Measurements from ENCODE around the gene DHDH. TPM values are rescaled to one million over a fixed set of nuclear protein-coding genes. Genes with fewer than 3 reads are reported as not detected.

The DHDH gene
- total RNA-seq, 6 donors from 2014 or later, result 1.9 to 6.3 (median 2.8) TPM

- DNase-seq (no peak), ATAC-seq (ENCODE audit: low FRiP score in 2 of 2) (no peak)
- TF ChIP-seq POLR2AphosphoS5 (IDR thresholded peaks at IDR 0.05), result no peak
- TF ChIP-seq POLR2A (IDR thresholded peaks at IDR 0.05), result no peak
- no peak for TF ChIP-seq CTCF (IDR thresholded peaks at IDR 0.05)
- no peak for TF ChIP-seq EP300 (IDR thresholded peaks at IDR 0.05)
- H3K4me3 ChIP-seq, result no peak overlapping the region
- peaks cover 24 to 43% (median 34%) of the 10 kb centered on the region in 4 donors for H3K4me1 ChIP-seq
- 74 to 79% methylated on average over 4 of the region's 4 CpGs for WGBS, 2 donors
- H3K27ac ChIP-seq, result peak overlapping the region in 1 of 4 donors; percentile 3
- H3K36me3 ChIP-seq, result peaks cover 8 to 50% (median 31%) of the 10 kb centered on the region in 4 donors
- H3K27me3 ChIP-seq, result no peaks in the 10 kb centered on the region
- no peaks in the 10 kb centered on the region for H3K9me3 ChIP-seq
Measured at GRCh38 chr19:48990400-48990799, 56.9 kb downstream of the DHDH start.

GRCh38 chr19:48991011-48991609 lies 57.6 kb downstream of the DHDH start:
- TF ChIP-seq POLR2A (IDR thresholded peaks at IDR 0.05) (no peak), CTCF (IDR thresholded peaks at IDR 0.05) (no peak), EP300 (IDR thresholded peaks at IDR 0.05) (no peak), POLR2AphosphoS5 (IDR thresholded peaks at IDR 0.05) (no peak)
- ATAC-seq (ENCODE audit: low FRiP score in 2 of 2), result no peak
- Histone ChIP-seq H3K27me3 (no peaks in the 10 kb centered on the region), H3K4me1 (peaks cover 24 to 43% (median 34%) of the 10 kb centered on the region in 4 donors), H3K27ac (peak overlapping the region in 3 of 4 donors; percentile 18 to 98 (median 92)), H3K9me3 (no peaks in the 10 kb centered on the region), H3K36me3 (peaks cover 4 to 43% (median 25%) of the 10 kb centered on the region in 4 donors), H3K4me3 (peak overlapping the region in 2 of 4 donors; percentile 58 to 84)
- 87 to 95% methylated on average over 11 to 22 of the region's 22 CpGs for WGBS, 2 donors
- peak in 1 of 2 donors; percentile 60 for DNase-seq

GRCh38 chr19:48991873-48992580 lies 58.5 kb downstream of the DHDH start:
- 17 to 27% methylated on average over 5 to 8 of the region's 8 CpGs for WGBS, 2 donors
- ATAC-seq (ENCODE audit: low FRiP score in 2 of 2) (peak; percentile 74 to 77), DNase-seq (peak; percentile 54 to 86)
- Histone ChIP-seq H3K36me3 (peaks cover 4 to 34% (median 19%) of the 10 kb centered on the region in 4 donors), H3K9me3 (no peaks in the 10 kb centered on the region), H3K4me3 (peak overlapping the region; percentile 53 to 94 (median 71)), H3K27me3 (no peaks in the 10 kb centered on the region), H3K27ac (peak overlapping the region; percentile 84 to 98 (median 95)), H3K4me1 (peaks cover 24 to 43% (median 34%) of the 10 kb centered on the region in 4 donors)
- TF ChIP-seq CTCF (IDR thresholded peaks at IDR 0.05) (no peak), EP300 (IDR thresholded peaks at IDR 0.05) (peak in 1 of 4 donors; percentile 7), POLR2AphosphoS5 (IDR thresholded peaks at IDR 0.05) (peak in 1 of 2 donors; percentile 76), POLR2A (IDR thresholded peaks at IDR 0.05) (peak in 1 of 4 donors; percentile 59)

GRCh38 chr19:48992581-48993174 lies 59.2 kb downstream of the DHDH start:
- H3K27ac ChIP-seq, result peak overlapping the region; percentile 84 to 98 (median 95)
- TF ChIP-seq CTCF (IDR thresholded peaks at IDR 0.05) (no peak), EP300 (IDR thresholded peaks at IDR 0.05) (no peak), POLR2A (IDR thresholded peaks at IDR 0.05) (no peak), POLR2AphosphoS5 (IDR thresholded peaks at IDR 0.05) (no peak)
- H3K4me1 ChIP-seq, result peaks cover 24 to 43% (median 34%) of the 10 kb centered on the region in 4 donors
- H3K36me3 ChIP-seq, result peaks cover 4 to 28% (median 16%) of the 10 kb centered on the region in 4 donors
- DNase-seq (peak in 1 of 2 donors; percentile 57), ATAC-seq (ENCODE audit: low FRiP score in 2 of 2) (peak; percentile 0 to 24)
- no peaks in the 10 kb centered on the region for H3K9me3 ChIP-seq
- H3K27me3 ChIP-seq, result no peaks in the 10 kb centered on the region
- 0 to 1% methylated on average over 16 to 19 of the region's 20 CpGs for WGBS, 2 donors
- peak overlapping the region; percentile 53 to 94 (median 71) for H3K4me3 ChIP-seq

Data from upper lobe of left lung (tissue), 6 donors.